Heart right ventricle (tissue), 16 donors: Measurements from ENCODE around the gene NOXA1. TPM values are rescaled to one million over a fixed set of nuclear protein-coding genes. Genes with fewer than 3 reads are reported as not detected.

Experiments
- ATAC-seq, 8 donors: fragments of 200-7000 bp; cut with Tn5 transposase; one replicate each; pipeline ENCODE4 v1.9.1; 2020; ENCODE audit warnings: mild to moderate bottlenecking in 8 of 8, moderate library complexity in 8 of 8, moderate number of reproducible peaks in 1 of 8
- DNase-seq, 2 donors: peaks; one replicate each; pipeline ENCODE4 v3.0.0-alpha.2; 2020
- H3K27ac ChIP-seq, 10 donors: fragments of 200-600 bp; sonication (generic) in 2 of 10; one replicate each; pipeline versions ENCODE4 v1.5.0 to v1.8.0; 2020 to 2022; ENCODE audit warnings: mild to moderate bottlenecking in 3 of 10
- H3K27me3 ChIP-seq, 7 donors: fragments of 200-600 bp; one replicate each; pipeline ENCODE4 v1.8.0; 2021 to 2022; ENCODE audit warnings: mild to moderate bottlenecking in 2 of 7
- H3K36me3 ChIP-seq, 9 donors: fragments of 200-600 bp; sonication (generic) in 1 of 9; one replicate each; pipeline versions ENCODE4 v1.5.0 to v1.8.0; 2020 to 2022; ENCODE audit warnings: mild to moderate bottlenecking in 2 of 9
- H3K4me1 ChIP-seq, 9 donors: fragments of 200-600 bp; sonication (generic) in 1 of 9; one replicate each; pipeline versions ENCODE4 v1.5.0 to v1.8.0; 2020 to 2022; ENCODE audit warnings: mild to moderate bottlenecking in 4 of 9
- H3K4me3 ChIP-seq, 10 donors: fragments of 200-600 bp; sonication (generic) in 2 of 10; one replicate each; pipeline versions ENCODE4 v1.5.0 to v1.8.0; 2020 to 2022; ENCODE audit warnings: mild to moderate bottlenecking in 7 of 10, moderate library complexity in 2 of 10
- H3K9me3 ChIP-seq, 11 donors: fragments of 200-600 bp in 10 of 11; sonication (generic) in 2 of 11; one replicate each; pipeline versions ENCODE4 v1.5.0 to v1.8.0; 2013 to 2022; ENCODE audit warnings: mild to moderate bottlenecking in 2 of 11, control low read depth in 1 of 11, moderate library complexity in 1 of 11
- WGBS, 2 donors: extraction: QIAGEN DNeasy Blood & Tissue Kit; methylation state at CpG; one replicate each; pipeline ENCODE4 v1.1.7; 2013; ENCODE audit warnings: inconsistent platforms in 1 of 2; 5-methylcytosine and 5-hydroxymethylcytosine counted together
- intact Hi-C, 10 donors: fragments of 100-400 bp; cut with DNase I; formaldehyde crosslinking; loops; one replicate each; pipeline versions ENCODE4 v1.11.1 to v1.14.2; 2022
- polyA plus RNA-seq, 2 donors: library from polyadenylated mRNA; stranded (reverse); fragments of 200-250 nt; gene quantifications; one replicate each; pipeline ENCODE4 v1.2.3, GENCODE V29; 2013
- total RNA-seq, 10 donors: library from RNA; stranded (reverse); fragmentation: NEBNext Ultra II Directional in 3 of 10; extraction: Animal tissue kit (Norgen Biotek cat#: 25700) in 3 of 10; gene quantifications; one replicate each; pipeline versions ENCODE4 v1.2.1 to v1.2.4, GENCODE V29; 2021 to 2023
- TF ChIP-seq, protein P1 (sequence below), 9 donors: fragments of 200-600 bp; sonication (generic) in 2 of 9; IDR thresholded peaks; one replicate each; pipeline versions ENCODE4 v1.5.0 to v1.8.0; 2021 to 2022; ENCODE audit warnings: antibody characterized with exemption in 9 of 9, mild to moderate bottlenecking in 5 of 9, moderate library complexity in 1 of 9
- donor health status: Arrhythmogenic right ventricular cardiomyopathy.
- donor health status: ischemic (EF 13 %, LVEDD 7.1; RV severe dilation, severe dysfunction).
- donor health status: healthy with polysubstance abuse.
- donor health status: DM: no; HTN: yes; CAD: no.
- donor health status: DM: no; HTN: no; CAD: no.
- donor health status: ischemic (EF 25% LVEDD 6.9; RV normal size, moderate dysfunction).
- donor health status: ischemic (EF 25% LVEDD 5.7; RV mildly dilated, moderate dysfunction).
- donor health status: healthy.
- donor health status: DM: yes; HTN: yes; CAD: no.
- donor health status: Ischemic cardiomyopathy.
- donor health status: ischemic (EF 35%, LVEDD 5.7; RV mildly dilated, moderate dysfunction).
- donor health status: nonischemic (EF 11% LVEDD 7.7; RV severe dilation, severe dysfunction).
- donor health status: DM: yes; HTN: yes; CAD: no.
- donor health status: PGD.
- donor health status: ischemic (EF 29% LVEDD 5.4; RV normal size, mild dysfunction).
- donor health status: nonischemic (EF 23%, LVEDD 6.1; RV moderate dilation, normal function).

NOXA1 gene
- total and polyA plus RNA-seq, 12 donors: 0.62 to 10.6 (median 3.0) TPM

DNA sequence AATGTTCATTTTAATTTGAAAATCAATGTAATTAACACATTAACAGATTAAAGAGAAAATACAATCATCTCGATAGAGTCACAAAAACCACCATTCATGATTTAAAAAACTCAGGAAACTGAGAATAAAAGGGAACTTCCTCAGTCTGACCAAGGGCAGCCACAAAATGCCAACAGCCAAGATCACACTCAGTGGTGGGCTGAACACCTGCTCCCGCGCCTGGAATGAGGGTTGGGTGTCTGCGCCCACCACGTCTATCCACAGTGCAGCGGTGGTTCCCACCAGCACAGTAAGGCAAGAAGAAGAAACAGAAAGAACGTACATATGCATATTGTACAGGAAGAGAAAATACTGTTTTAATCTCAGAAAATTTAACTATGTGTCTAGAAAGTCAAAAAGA, 47.6 kb downstream of the NOXA1 start:
- no peaks in the 10 kb centered on the region for H3K4me1 ChIP-seq
- no peak for ATAC-seq
- H3K27me3 ChIP-seq: no peaks in the 10 kb centered on the region
- peaks cover 0 to 17% (median 7%) of the 10 kb centered on the region in 11 donors for H3K9me3 ChIP-seq
- TF ChIP-seq, protein P1, sequence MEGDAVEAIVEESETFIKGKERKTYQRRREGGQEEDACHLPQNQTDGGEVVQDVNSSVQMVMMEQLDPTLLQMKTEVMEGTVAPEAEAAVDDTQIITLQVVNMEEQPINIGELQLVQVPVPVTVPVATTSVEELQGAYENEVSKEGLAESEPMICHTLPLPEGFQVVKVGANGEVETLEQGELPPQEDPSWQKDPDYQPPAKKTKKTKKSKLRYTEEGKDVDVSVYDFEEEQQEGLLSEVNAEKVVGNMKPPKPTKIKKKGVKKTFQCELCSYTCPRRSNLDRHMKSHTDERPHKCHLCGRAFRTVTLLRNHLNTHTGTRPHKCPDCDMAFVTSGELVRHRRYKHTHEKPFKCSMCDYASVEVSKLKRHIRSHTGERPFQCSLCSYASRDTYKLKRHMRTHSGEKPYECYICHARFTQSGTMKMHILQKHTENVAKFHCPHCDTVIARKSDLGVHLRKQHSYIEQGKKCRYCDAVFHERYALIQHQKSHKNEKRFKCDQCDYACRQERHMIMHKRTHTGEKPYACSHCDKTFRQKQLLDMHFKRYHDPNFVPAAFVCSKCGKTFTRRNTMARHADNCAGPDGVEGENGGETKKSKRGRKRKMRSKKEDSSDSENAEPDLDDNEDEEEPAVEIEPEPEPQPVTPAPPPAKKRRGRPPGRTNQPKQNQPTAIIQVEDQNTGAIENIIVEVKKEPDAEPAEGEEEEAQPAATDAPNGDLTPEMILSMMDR (IDR thresholded peaks at IDR 0.05): no peak
- DNase-seq: no peak
- peaks cover 0 to 4% (median 0%) of the 10 kb centered on the region in 9 donors for H3K36me3 ChIP-seq
- H3K4me3 ChIP-seq: no peak overlapping the region
- intact Hi-C loops: loop anchor here in 1 of 10 donors (5.0 kb wide), 1 partner anchor 167 kb away; no protein-coding TSS in a partner anchor
- 73 to 85% methylated on average over 7 of the region's 7 CpGs for WGBS, 2 donors
- no peak overlapping the region for H3K27ac ChIP-seq

DNA sequence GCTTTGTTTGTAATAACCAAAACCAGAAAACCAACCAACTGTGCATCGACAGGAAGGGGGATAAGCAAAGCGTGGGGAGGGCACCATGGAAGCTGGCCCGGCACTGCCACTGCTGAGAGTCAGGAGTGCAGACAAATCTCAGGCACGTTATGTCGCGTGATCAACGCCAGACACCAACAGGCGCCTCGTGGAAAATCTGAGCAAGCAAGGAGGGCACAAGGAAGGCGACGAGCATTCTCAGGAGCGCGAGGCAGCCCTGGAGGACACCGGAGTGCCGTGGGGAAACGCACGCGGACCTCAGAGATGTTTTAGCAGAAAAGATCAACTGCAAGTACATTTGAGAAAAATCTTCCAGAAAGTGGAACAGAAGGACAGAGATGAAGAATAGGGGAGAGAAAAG, 51.1 kb downstream of the NOXA1 start:
- DNase-seq (no peak), ATAC-seq (no peak)
- no peak overlapping the region for H3K4me3 ChIP-seq
- H3K36me3 ChIP-seq: peaks cover 0 to 17% (median 0%) of the 10 kb centered on the region in 9 donors
- WGBS, 2 donors: 93 to 96% methylated on average over 18 of the region's 18 CpGs
- peaks cover 0 to 26% (median 7%) of the 10 kb centered on the region in 11 donors for H3K9me3 ChIP-seq
- intact Hi-C loops: loop anchor here in 1 of 10 donors (5.0 kb wide), 1 partner anchor 163 kb away; no protein-coding TSS in a partner anchor
- no peak overlapping the region for H3K27ac ChIP-seq
- TF ChIP-seq, protein P1 (IDR thresholded peaks at IDR 0.05): no peak
- no peaks in the 10 kb centered on the region for H3K27me3 ChIP-seq
- H3K4me1 ChIP-seq: no peaks in the 10 kb centered on the region

DNA sequence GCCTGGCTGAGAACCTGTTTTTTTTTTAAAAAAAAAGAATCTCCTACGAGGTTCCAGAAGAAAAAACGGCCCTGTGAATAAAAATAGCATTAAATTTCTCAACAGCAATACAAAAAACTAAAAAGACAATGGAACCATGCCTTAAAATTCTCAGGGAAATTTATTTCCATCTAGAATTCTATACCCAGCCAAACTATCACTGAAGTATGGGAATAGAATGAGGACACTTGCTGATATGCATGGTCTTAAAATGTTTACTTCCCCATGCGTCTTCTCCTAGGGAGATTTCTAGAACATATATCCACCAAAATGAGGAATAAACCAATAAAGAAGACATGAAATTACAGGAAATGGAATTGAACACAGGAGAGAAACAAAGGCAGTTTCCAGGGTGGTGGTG, 52.5 kb downstream of the NOXA1 start:
- DNase-seq (no peak), ATAC-seq (no peak)
- H3K27ac ChIP-seq: no peak overlapping the region
- 87 to 88% methylated on average over 3 of the region's 3 CpGs for WGBS, 2 donors
- peaks cover 0 to 23% (median 0%) of the 10 kb centered on the region in 9 donors for H3K36me3 ChIP-seq
- no peaks in the 10 kb centered on the region for H3K4me1 ChIP-seq
- intact Hi-C loops: no loop called here
- H3K9me3 ChIP-seq: peaks cover 0 to 26% (median 7%) of the 10 kb centered on the region in 11 donors
- no peak overlapping the region for H3K4me3 ChIP-seq
- TF ChIP-seq, protein P1 (IDR thresholded peaks at IDR 0.05): no peak
- no peaks in the 10 kb centered on the region for H3K27me3 ChIP-seq

DNA sequence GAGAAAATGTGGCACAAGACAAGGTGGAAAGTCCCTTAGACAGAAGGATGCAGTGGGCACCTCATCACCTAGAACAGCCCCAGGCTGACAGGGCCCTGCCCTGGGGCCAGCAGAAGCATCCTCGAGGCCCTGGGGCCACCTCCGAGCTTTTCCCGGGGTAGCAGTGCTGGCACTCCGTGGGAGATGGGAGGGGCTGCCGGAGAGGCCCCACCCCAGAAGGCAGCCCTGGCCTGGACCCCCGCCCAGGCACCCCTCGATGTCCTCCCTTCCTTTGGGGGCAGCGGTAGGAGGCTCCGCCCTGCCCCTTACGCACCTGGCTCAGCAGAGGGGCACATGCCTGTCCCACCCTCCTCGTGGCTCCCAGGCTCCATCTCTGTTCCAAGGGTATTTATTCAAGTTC, 53.7 kb downstream of the NOXA1 start:
- TF ChIP-seq, protein P1 (IDR thresholded peaks at IDR 0.05): no peak
- Histone ChIP-seq H3K9me3 (peaks cover 0 to 26% (median 7%) of the 10 kb centered on the region in 11 donors), H3K27me3 (no peaks in the 10 kb centered on the region), H3K36me3 (peaks cover 0 to 24% (median 0%) of the 10 kb centered on the region in 9 donors), H3K4me3 (no peak overlapping the region), H3K27ac (no peak overlapping the region), H3K4me1 (peaks cover 0 to 3% (median 0%) of the 10 kb centered on the region in 9 donors)
- intact Hi-C loops: no loop called here
- 89 to 91% methylated on average over 11 of the region's 11 CpGs for WGBS, 2 donors
- DNase-seq (no peak), ATAC-seq (peak in 1 of 8 donors; percentile 23)
